HG02885 (cell line): ENCODE data around the gene FKBP1B.
"Not testable (repeated sequence)": the region's sequence is repeated elsewhere in the genome, so short reads cannot be mapped to it uniquely, and the experiment has no call there.

Experiments used
- ATAC-seq: cut with Tn5 transposase; IDR thresholded peaks from one replicate; pipeline ENCODE4 v1.9.1; 2021; ENCODE audit warnings: mild to moderate bottlenecking; ENCODE audit not compliant: unreplicated experiment, poor library complexity

The FKBP1B gene

GRCh38 chr2:24049485-24050021 is at the start of gene FKBP1B:
Gene FKBP1B, plus strand, starts transcription at chr2:24049741. Its CDS starts 109 bp downstream, at chr2:24049850.
- ATAC-seq, result peak; percentile 23

GRCh38 chr2:24007693-24008092 is 41.8 kb upstream of the FKBP1B start:
- no peak for ATAC-seq

- ATAC-seq, result no peak
These were observed 40.7 kb upstream of the FKBP1B start for GRCh38 chr2:24008672-24009366.

- no peak for ATAC-seq
These were observed 40.2 kb upstream of the FKBP1B start for GRCh38 chr2:24009367-24009679.

- no peak for ATAC-seq
These were observed 39.7 kb upstream of the FKBP1B start, which contains the start of gene MFSD2B for GRCh38 chr2:24009680-24010476. Gene MFSD2B, plus strand, starts transcription at chr2:24010085. Its CDS starts 12 bp downstream, at chr2:24010097.

- ATAC-seq, result no peak
These were observed 38.9 kb upstream of the FKBP1B start for GRCh38 chr2:24010477-24011249.

DNA sequence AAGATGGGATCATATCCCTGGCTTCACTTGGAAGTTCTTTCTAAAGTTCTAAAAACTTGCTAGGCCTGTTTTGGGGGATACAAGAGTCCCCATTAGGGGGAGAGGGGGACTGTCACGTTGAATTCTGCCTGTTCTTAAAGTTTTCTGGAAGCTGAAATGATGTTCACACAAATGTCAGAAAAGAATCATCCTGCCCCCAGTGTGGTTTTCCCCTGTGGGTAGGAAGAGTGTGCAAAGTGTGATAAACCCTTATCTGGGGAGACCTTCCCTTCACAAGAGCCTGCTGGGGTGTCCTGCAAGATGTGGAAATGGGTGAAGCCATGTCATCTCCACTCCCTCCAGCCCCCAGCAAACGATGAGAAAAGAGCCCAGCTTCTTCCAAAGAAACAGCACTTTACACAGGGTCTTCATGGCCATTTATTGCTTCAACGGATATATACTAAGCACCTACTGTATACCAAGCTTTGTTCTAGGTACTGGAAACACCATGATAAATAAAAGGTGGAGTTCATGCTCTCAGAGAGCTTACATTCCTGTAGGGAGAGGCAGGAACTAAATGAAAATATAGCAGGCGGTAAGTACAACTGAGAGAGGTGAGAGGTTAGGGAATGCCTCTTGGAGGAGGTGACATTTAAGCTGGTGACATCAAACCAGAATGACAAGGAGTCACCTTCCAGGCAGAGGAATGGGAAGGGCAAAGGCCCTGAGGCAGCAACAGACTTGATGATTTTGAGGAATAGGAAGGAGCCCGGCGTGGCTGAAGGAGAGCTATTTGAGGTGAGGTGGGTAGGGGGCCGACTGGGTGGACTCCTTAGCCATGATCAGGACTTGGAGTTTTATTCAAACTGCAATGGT is 38.1 kb upstream of the FKBP1B start:
- no peak for ATAC-seq

- ATAC-seq, result no peak
These were observed 36.9 kb upstream of the FKBP1B start for GRCh38 chr2:24012521-24013188.

DNA sequence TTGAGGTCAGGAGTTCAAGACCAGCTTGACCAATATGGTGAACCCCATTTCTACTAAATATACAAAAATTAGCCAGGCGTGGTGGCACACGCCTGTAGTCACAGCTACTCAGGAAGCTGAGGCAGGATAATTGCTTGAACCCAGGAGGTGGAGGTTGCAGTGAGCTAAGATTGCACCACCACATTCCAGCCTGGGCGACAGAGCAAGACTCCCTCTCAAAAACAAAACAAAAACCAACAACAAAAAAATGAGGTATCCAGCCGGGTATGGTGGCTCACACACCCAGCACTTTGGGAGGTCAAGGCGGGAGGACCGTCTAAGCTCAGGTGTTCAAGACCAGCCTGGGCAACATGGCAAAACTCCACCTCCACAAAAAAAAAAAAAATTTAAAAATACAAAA is 34.6 kb upstream of the FKBP1B start:
- not testable (repeated sequence) for ATAC-seq

DNA sequence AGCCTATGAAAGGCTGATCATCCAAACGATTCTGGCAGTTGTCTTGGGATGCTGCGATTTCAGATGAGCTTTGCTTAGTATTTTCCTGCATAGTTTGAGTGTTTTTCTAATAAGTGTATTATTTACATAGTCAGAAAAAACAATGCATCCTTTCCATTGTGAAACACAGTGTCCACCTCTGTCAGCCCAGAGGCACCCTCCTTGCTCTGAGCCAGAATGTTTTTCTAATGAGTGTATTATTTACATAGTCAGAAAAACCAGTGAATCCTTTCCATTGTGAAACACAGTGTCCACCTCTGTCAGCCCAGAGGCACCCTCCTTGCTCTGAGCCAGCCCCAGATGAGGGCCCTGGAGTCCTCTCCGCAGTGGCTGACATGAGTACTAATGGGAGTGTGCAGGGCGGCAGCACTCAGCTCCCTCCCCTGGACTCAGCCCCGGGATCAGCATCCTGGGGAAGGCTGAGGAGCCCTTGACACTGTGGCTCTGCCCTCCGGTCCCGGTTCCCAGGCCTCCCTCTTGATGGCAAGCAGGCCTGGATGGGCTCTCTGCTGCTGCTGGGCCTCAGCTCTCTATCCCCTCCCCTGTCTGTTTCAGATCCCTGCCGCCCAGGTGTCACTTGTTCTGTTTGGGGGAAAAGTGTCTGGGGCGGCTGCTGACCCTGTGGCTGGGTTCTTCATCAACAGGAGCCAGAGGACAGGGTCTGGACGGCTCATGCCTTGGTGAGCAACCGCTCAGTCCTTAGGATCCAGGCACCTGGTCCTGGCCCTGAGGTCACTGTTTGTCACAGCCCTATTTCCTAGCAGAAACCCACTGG is 33.8 kb upstream of the FKBP1B start:
- ATAC-seq, result no peak

DNA sequence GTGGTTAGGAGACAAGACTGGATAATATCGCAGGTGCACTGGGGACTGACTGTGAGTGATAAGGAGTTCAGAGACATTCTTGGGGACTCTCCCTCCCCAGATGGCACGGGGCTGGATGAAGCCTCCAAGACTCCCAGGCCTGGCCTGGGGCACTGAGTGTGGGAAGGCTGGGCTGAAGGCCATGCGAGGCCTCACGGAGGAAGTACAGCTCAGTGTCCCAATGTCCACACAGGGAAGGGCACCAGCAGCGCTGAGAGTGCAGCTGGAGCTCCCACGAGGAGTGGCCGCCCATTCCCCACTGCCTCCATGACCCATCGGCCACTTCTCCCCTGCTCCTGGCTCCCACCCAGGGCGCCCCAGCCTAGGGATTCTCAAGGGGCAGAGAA is 33.2 kb upstream of the FKBP1B start:
- no peak for ATAC-seq

DNA sequence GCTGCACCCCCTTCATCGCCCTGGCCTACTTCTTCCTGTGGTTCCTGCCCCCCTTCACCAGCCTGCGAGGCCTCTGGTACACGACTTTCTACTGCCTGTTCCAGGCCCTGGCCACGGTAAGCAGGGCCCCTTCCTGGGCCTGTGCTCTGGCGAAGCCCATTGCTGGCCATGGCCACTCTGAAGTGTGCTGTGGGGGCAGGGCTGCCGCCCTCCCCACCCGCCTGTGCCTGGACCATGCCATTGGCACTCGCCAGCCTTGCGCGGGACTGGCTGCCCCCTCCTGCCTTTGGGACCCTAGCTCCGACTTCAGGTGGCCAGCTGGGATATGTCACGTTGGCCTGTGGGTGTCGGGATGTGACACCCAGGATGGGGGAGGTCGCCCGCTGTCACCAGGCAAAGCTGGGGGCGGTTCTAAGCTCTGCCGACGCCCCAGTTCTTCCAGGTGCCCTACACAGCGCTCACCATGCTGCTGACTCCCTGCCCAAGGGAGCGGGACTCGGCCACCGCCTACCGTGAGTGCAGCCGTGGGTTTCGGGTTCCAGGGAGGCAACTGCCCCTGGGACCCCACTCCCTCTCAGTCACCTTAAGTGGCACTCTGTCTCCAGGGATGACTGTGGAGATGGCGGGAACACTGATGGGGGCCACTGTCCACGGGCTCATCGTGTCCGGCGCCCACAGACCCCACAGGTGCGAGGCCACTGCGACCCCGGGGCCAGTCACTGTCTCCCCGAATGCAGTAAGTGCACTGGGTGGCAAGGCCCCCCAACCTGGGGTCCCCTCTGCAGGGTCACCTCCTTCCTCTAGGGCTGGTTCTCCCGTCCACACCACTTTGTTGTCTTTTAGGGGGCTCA is 32.5 kb upstream of the FKBP1B start:
- no peak for ATAC-seq

DNA sequence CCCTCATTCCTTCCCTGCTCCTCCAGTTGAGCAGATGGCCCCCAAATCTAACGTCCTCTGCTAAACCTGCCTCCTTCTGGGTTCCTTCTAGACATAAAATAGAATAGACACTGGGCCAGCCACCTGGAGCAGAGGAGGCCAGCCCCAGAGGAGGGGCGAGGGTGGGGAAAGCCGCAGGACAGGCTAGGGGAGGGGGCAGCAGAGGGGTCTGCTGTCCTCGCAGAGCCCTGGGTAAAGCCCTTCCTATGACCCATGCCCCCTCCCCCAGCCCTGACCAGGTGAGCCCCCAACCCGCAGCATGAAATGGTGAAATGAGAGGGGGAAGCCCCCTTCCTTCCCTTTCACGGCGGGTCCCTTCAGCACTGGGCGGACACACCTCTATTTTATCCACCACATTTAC is 31.8 kb upstream of the FKBP1B start:
- ATAC-seq, result no peak

GRCh38 chr2:24018241-24018640 is 31.3 kb upstream of the FKBP1B start:
- ATAC-seq, result no peak

DNA sequence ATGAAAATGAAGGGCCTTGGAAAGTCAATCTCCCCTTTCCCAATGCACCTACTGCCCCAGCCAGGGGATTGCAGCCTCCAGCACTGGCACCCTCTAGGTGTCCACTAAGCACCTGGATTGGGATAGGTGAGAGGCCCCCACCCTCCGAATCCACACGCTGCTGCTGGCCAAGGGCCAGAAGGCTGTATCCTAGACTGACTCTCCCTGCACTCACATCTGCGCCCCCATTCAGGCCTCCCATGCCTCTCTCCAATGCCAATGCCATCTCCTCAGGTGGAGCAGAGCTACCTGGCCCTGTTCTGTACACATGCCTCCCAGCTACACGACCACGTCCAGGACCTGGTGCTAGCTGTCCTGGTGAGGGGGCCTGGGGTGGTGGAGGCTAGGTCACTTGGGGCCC is 29.8 kb upstream of the FKBP1B start:
- no peak for ATAC-seq

DNA sequence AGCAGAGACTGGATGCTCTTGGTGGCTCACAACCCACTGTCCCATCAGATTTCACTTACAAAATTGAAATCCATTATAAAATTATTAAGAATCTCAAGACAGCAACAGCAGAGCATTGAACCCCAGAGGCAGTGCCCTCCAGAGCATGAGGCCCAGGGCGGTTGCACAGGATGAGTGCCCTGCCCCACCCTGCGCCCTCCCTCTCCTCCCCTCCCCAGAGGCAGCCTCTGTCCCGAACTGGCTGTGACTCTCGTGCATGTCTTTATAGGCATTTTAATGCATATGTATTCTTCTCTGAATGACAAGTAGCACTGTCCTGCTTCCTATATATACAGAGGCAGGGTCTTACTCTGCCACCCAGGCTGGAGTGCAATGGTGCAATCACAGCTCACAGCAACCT is 29.3 kb upstream of the FKBP1B start:
- ATAC-seq, result no peak

DNA sequence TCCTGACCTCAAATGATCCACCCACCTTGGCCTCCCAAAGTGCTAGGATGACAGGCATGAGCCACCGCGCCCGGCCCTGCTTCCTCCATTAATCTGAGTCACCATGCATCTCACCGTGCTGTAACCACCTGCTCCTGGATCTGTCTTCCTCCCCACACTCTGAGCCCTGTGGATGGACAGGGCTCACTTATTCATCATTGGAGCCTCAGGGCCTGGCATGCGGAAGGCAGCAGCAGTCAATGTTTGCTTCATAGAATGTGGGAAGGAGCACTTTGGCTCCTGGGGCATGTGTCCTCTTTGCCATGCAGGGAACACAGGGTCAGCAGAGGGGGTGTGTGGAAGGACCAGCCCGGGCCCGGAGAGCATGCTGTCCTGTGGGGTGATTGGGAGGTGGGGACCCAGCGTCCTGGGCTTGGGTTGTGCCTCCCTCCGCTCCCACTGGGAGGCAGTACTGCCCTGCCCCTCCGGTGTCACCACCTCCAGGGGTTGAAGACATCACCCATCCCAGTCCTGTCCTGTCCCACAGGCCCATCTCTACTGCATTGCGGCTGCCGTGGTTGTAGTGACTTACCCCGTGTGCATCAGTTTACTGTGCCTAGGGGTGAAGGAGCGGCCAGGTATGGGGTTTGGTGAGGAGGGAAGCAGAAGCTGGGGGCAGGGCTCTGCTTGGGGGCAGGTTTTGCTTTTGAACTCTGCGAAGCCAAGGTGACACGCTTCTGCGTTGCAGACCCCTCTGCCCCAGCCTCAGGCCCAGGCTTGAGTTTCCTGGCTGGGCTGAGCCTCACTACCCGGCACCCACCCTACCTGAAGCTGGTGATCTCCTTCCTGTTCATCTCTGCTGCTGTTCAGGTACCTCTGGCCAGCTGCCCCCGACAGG is 28.2 kb upstream of the FKBP1B start:
- no peak for ATAC-seq
